SKM-1 (cell line): ENCODE data around the gene SDC3.
"Not testable (repeated sequence)": the region's sequence is repeated elsewhere in the genome, so short reads cannot be mapped to it uniquely, and the experiment has no call there.

Source experiments
- DNase-seq: peaks from one replicate; lab custom pipeline; 2025; ENCODE audit not compliant: unreplicated experiment; lab: John Stamatoyannopoulos, UW

SDC3 gene, protein sequence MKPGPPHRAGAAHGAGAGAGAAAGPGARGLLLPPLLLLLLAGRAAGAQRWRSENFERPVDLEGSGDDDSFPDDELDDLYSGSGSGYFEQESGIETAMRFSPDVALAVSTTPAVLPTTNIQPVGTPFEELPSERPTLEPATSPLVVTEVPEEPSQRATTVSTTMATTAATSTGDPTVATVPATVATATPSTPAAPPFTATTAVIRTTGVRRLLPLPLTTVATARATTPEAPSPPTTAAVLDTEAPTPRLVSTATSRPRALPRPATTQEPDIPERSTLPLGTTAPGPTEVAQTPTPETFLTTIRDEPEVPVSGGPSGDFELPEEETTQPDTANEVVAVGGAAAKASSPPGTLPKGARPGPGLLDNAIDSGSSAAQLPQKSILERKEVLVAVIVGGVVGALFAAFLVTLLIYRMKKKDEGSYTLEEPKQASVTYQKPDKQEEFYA

GRCh38 chr1:30908696-30909364 lies at the start of gene SDC3:
Gene SDC3 (minus strand): TSS chr1:30908758. CDS start chr1:30908586, 172 bp downstream.
- DNase-seq, result no peak

- no peak for DNase-seq
Measured at GRCh38 chr1:30957560-30958222, 49.1 kb upstream of the SDC3 start.

DNA sequence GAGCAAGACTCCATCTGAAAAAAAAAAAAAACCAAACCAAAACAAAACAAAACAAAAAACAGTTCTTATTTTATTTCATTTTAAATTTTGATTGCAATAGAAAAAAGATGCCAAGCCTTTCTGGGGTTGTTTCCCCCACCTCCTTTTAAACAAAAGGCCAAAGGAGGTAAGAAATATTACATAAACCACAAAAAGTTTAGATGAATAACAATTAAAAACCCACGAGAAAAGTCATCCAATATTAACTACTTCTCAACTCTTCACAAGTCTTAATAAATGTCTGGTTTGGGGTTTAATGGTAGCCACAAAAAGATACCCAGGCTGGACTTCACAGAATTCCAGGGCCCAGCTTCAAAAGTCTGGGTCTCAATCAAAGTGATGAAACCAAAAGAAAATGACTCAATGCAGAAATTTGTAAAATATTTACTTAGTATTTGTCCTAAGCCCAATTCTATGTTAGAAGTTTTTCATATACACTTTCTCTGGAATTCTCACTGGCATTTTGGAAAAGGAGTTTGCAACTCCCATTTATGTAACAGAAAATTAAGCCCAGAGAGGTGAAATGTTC lies 47.0 kb upstream of the SDC3 start:
- DNase-seq, result no peak

GRCh38 chr1:30953685-30954084 lies 45.1 kb upstream of the SDC3 start:
- DNase-seq, result no peak

DNA sequence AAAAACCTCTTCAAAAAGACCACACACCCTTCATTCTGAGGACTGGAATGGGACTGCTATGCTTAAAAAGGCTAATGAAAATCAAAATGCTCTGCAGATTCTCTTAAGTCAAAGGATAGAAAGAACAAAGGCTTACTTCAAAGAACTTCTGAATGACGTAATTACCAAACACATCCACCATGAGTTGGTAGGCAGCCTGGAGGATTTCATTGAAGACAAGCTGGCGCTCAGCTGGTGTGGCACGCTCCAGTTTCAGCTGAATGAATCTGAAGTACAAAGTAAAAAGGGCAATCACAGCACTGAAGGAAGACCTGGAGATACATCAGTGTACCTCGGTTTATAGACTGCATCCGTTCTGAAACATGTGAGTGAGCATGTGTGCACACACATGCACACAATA lies 43.5 kb upstream of the SDC3 start:
- DNase-seq, result no peak

GRCh38 chr1:30950700-30951099 lies 42.1 kb upstream of the SDC3 start:
- no peak for DNase-seq

GRCh38 chr1:30950053-30950452 lies 41.5 kb upstream of the SDC3 start:
- DNase-seq, result no peak

- not testable (repeated sequence) for DNase-seq
Measured at GRCh38 chr1:30949487-30949838, 40.9 kb upstream of the SDC3 start.

DNA sequence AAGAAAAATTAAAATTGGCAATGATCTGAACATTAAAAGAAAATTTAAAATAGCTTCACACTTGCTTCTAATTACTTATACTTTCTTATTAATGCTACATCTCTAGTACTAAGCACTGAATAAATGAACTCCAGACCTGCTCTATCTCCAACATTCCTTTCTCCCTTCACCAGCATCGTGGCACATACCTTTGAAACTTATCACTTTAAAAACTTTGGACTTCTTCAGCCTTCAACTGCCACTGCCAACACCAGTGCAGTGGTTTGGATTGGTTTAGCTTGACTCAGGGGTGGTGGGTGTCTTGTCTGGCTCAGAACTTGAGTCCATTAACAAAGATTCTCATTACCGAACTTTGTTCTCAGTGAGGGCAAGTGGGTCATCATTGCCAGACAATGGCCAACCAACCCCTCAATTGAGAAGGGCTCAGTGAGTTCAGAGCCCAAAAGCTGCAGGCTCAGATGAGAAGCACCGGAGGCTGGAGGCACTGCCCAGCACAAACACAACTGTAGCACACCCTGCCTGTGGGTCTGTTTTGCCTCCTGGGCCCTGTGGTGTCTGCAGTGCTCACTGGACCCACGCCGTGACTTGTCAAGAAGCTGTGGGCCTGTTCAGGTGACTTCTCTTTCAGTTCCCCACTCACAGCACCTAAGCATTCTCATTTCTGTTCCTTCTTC lies 40.4 kb upstream of the SDC3 start:
- DNase-seq, result not testable (repeated sequence)

DNA sequence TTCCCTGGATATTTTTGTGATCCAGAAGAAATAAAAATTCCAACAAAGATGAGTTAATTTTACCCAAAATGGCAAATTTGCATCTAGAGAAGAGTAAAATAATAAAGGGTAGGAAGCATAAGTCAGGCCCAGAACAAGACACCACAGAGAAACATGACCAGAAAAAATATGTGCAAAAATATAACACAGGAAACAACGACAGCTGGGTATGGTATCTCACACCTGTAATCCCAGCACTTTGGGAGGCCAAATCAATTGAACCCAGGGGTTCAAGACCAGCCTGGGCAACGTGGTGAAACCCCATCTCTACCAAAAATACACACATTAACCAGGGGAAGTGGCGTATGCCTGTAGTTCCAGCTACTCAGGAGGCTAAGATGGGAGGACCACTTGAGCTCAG lies 39.7 kb upstream of the SDC3 start:
- no peak for DNase-seq

DNA sequence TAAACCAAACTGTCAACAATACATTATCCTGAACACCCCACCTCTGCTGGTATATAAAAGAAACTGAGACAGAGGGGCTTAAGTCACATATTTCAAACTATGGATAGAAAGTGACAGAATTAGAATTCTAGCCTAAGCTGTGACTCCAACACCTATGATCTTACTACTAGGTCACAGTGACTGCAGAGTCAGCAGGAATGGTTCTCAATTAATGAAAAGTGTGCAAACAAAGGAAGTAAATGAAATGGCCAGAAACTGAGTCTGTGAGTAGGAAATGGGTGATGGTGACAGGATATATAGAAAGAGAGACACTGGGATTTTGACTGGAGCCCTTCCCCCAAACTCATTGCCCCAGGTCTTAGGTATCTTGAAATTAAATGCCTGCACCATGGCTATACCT lies 38.7 kb upstream of the SDC3 start:
- DNase-seq, result no peak

DNA sequence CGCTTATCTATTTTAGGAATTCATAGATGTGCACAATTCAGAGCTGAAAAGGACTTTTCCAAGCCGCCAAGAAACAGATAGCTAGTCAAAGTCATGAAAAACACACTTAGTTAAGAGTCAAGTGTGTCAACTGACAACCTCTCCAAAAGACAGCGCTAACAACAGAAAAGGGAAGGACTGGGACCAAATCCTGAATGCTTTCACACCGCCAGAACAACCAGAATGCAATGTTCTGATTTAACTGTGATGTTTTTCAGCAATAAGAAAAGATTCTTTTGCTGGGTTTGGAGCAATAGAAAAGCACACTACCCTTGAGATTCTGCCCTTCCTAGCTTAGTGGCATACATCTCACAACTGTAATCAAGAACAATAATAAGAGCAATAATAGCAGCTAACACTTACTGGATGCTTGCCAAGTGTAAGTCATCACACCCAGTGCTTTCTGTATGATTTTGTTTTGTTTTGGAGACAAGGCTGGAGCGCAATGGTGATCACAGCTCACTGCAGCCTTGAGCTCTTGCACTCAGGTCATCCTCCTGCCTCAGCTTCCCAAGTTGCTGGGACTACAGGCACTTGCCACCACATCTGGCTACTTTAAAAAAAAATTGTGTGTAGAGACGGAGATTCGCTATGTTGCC lies 33.9 kb upstream of the SDC3 start:
- DNase-seq, result no peak

GRCh38 chr1:30940541-30940940 lies 32.0 kb upstream of the SDC3 start:
- DNase-seq, result no peak

- DNase-seq, result no peak
Measured at GRCh38 chr1:30936541-30937171, 28.1 kb upstream of the SDC3 start.

GRCh38 chr1:30935758-30936157 lies 27.2 kb upstream of the SDC3 start:
- DNase-seq, result not testable (repeated sequence)

DNA sequence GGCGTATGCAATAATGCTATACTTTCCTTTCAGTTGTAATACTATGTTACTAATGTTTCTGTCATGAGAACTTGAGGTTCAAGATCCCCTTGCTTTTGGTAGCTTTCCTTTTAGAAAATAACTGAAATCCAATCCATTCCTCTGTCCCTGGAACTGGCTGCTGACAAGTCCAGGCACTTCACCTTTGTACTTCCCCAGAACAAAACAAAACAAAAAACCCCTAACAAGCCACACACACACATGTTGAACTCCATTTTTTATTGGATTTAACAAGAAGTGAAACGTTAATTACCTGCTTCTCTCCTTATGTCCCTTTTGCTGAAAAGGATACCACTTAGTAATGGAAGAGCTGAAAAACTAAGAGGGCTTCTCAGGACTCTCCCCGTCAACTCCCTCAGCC lies 26.1 kb upstream of the SDC3 start:
- DNase-seq, result no peak

- no peak for DNase-seq
Measured at GRCh38 chr1:30933874-30934252, 25.3 kb upstream of the SDC3 start.

- DNase-seq, result no peak
Measured at GRCh38 chr1:30930631-30931173, 22.1 kb upstream of the SDC3 start.

- DNase-seq, result no peak
Measured at GRCh38 chr1:30929944-30930525, 21.5 kb upstream of the SDC3 start.
